Fibroblast of the aortic adventitia (primary cell): Measurements from ENCODE around the gene NDUFB10. TPM values are rescaled to one million over a fixed set of nuclear protein-coding genes. Genes with fewer than 3 reads are reported as not detected.

Source experiments
- DNase-seq: peaks from one replicate; pipeline ENCODE4 v3.0.0-alpha.2; 2010; ENCODE audit warnings: low read depth
- H3K4me3 ChIP-seq: 2 replicates; pipeline ENCODE4 v1.5.1; 2011; ENCODE audit warnings: low read depth, mild to moderate bottlenecking, control low read depth, low read length, moderate library complexity
- total RNA-seq: library from RNA; depleted of rRNA; stranded (reverse); fragments of >200 nt; gene quantifications from 2 replicates; pipeline ENCODE4 v1.2.3, GENCODE V29; 2012; ENCODE audit warnings: low replicate concordance
- TF ChIP-seq, protein P1 (sequence below): IDR thresholded peaks from 2 replicates; pipeline ENCODE4 v1.5.1; 2011; ENCODE audit warnings: mild to moderate bottlenecking, low read length, control low read depth, inconsistent platforms; ENCODE audit not compliant: insufficient read depth

NDUFB10 gene
- total RNA-seq, 1 donor = 105 TPM

DNA sequence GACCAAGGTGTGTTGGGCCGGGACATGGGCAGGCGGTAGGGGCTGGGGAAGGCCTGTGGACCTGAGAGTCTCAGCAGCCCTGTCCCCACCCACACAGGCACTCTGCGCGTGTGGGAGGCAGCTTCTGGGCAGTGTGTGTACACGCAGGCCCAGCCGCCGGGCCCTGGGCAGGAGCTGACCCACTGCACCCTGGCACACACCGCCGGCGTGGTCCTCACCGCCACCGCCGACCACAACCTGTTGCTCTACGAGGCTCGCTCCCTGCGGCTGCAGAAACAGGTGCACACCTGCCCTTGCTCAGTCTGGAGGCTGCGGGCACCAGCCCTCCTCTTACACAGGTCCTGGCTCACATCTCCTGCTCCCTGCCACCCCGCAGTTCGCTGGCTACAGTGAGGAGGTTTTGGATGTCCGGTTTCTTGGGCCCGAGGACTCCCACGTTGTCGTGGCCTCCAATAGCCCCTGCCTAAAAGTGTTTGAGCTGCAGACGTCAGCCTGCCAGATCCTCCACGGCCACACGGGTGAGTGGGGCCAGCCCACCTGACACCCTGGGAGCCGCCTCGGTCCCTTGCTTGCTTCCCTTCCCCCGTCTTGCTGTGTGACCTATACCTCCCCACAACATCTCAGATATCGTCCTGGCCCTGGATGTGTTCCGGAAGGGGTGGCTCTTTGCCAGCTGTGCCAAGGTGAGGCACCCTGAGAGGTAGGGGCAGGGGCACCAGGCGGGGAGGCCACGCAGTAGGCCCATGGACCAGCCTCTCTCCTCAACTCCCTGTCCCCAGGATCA lies 16.3 kb downstream of the NDUFB10 start:
- TF ChIP-seq, protein P1, sequence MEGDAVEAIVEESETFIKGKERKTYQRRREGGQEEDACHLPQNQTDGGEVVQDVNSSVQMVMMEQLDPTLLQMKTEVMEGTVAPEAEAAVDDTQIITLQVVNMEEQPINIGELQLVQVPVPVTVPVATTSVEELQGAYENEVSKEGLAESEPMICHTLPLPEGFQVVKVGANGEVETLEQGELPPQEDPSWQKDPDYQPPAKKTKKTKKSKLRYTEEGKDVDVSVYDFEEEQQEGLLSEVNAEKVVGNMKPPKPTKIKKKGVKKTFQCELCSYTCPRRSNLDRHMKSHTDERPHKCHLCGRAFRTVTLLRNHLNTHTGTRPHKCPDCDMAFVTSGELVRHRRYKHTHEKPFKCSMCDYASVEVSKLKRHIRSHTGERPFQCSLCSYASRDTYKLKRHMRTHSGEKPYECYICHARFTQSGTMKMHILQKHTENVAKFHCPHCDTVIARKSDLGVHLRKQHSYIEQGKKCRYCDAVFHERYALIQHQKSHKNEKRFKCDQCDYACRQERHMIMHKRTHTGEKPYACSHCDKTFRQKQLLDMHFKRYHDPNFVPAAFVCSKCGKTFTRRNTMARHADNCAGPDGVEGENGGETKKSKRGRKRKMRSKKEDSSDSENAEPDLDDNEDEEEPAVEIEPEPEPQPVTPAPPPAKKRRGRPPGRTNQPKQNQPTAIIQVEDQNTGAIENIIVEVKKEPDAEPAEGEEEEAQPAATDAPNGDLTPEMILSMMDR = no peak
- DNase-seq = no peak
- H3K4me3 ChIP-seq = no peak overlapping the region

DNA sequence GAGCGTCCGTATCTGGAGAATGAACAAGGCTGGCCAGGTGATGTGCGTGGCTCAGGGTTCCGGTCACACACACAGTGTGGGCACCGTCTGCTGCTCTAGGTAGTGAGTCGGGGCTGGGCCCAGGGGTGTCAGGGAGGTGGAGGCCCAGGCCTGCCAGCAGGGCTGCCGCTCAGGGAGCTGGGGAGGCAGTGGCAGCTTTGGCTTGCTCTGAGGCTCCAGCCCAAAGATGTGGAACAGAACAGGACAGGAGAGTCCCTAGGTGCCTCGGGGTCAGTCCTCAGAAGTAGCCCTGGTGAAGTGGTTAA lies 16.8 kb downstream of the NDUFB10 start:
- DNase-seq = no peak
- no peak overlapping the region for H3K4me3 ChIP-seq
- TF ChIP-seq, protein P1 = no peak

GRCh38 chr16:1976951-1977874 lies 17.9 kb downstream of the NDUFB10 start:
- TF ChIP-seq, protein P1 = no peak
- H3K4me3 ChIP-seq = no peak overlapping the region
- no peak for DNase-seq

DNA sequence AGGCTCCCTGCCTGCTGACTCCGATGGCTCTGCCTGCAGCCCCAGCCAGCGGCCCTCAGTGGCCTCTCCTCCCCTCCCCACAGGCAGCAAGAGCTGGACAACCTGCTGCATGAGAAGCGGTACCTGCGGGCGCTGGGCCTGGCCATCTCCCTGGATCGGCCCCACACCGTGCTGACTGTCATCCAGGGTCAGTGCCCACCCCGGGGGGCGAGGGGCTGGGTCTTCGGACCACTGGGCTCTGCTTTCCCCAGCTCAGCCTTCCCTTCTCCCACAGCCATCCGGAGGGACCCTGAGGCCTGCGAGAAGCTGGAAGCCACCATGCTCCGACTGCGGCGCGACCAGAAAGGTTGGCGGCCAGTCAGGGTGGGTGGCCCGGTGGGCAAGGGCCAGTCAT lies 18.5 kb downstream of the NDUFB10 start:
- TF ChIP-seq, protein P1 = no peak

GRCh38 chr16:1978476-1979120 lies 19.3 kb downstream of the NDUFB10 start:
- DNase-seq = no peak
- H3K4me3 ChIP-seq = no peak overlapping the region
- TF ChIP-seq, protein P1 = no peak

More for the DNA sequence above, 18.5 kb downstream of the NDUFB10 start:
- no peak for DNase-seq
- no peak overlapping the region for H3K4me3 ChIP-seq

GRCh38 chr16:1979271-1980029 lies 20.1 kb downstream of the NDUFB10 start:
- TF ChIP-seq, protein P1 = no peak
- H3K4me3 ChIP-seq = no peak overlapping the region
- no peak for DNase-seq
